ENCODE results near the gene CEBPB.

Gene CEBPB

DNA sequence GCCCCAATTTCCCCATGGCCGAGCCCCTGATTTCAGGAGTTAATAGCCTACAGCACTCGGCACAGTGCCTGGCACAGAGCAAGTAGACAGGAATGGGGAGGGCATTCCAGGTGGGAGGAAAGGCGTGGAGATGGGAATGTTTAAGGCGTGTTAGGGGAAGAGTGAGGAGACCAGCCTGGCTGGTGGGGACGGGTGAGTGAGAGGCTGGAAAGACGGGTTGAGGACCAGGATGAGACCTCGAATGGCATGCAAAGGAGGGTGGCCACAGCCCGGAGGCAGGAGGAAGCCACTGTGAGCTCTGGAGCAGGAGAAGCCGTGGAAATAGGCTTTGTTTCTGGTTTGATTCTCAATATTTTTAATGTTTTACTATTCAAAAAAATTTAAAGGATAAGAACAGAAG, 49.5 kb downstream of the CEBPB start:
- Mint-ChIP-seq H3K9me3 (no peaks in the 10 kb centered on the region), H3K4me3 (no peak overlapping the region), H3K27me3 (peaks cover 0 to 40% of the 10 kb centered on the region in 2 donors), H3K36me3 (ENCODE audit: insufficient read depth) (no peaks in the 10 kb centered on the region), H3K4me1 (ENCODE audit: low read depth in 2 of 2) (no peaks in the 10 kb centered on the region), H3K27ac (no peak overlapping the region)
- ATAC-seq (replicated peaks) (no peak), DNase-seq (no peak)

DNA sequence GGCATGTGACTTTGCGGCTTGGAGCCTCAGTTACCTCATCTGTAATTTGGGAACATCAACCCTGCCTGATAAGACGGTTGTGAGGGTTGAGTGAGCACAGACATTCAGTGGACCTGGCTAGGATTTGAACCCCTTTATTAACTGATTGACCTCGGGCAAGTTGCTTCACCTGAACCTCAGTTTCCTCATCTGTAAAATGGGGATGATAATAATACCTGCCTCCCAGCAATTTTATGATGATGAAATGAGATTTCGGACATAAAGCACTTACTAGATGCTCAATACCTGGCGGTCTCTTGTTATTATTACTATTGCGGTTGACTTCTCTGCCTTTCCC, 51.5 kb downstream of the CEBPB start:
- Mint-ChIP-seq H3K9me3 (no peaks in the 10 kb centered on the region), H3K27ac (no peak overlapping the region), H3K36me3 (ENCODE audit: insufficient read depth) (no peaks in the 10 kb centered on the region), H3K27me3 (peaks cover 0 to 45% of the 10 kb centered on the region in 2 donors), H3K4me1 (ENCODE audit: low read depth in 2 of 2) (peaks cover 0 to 4% of the 10 kb centered on the region in 2 donors), H3K4me3 (no peak overlapping the region)
- ATAC-seq (replicated peaks): no peak
- no peak for DNase-seq
